Kidney (tissue), 14 donors: ENCODE results near the gene ADSS1. TPM values are rescaled to one million over a fixed set of nuclear protein-coding genes. Genes with fewer than 3 reads are reported as not detected.
A peak's percentile ranks its signal among the peaks of the same experiment; 100 is the strongest.

Source experiments
- DNase-seq, 5 donors: peaks; one replicate each; pipeline ENCODE4 v3.0.0-alpha.2; 2013 to 2020
- FAIRE-seq: peaks from 2 replicates; lab custom pipeline; 2012; peaks lifted over from hg19 to GRCh38; lab: Jason Lieb, UNC
- H3K27ac ChIP-seq, 2 donors: one replicate each; pipeline ENCODE4 v1.7.0; 2013; ENCODE audit warnings: low read depth in 2 of 2, low read length in 2 of 2, inconsistent platforms in 1 of 2
- H3K27me3 ChIP-seq: one replicate; pipeline ENCODE4 v1.7.1; 2013; ENCODE audit warnings: low read length, inconsistent platforms; ENCODE audit not compliant: control insufficient read depth, insufficient read depth
- H3K36me3 ChIP-seq, 3 donors: one replicate each; pipeline versions ENCODE4 v1.7.0 to v1.7.1; 2013; ENCODE audit warnings: low read length in 3 of 3, control low read depth in 1 of 3, inconsistent platforms in 1 of 3; ENCODE audit not compliant: insufficient read depth in 3 of 3, control insufficient read depth in 2 of 3
- H3K4me1 ChIP-seq, 3 donors: one replicate each; pipeline versions ENCODE4 v1.7.0 to v1.7.1; 2013; ENCODE audit warnings: low read length in 3 of 3, inconsistent platforms in 1 of 3, low read depth in 1 of 3; ENCODE audit not compliant: control insufficient read depth in 2 of 3, insufficient read depth in 2 of 3
- H3K4me3 ChIP-seq, 3 donors: one replicate each; pipeline versions ENCODE4 v1.7.0 to v1.8.1; 2013; ENCODE audit warnings: low read length in 3 of 3, control low read depth in 1 of 3, inconsistent platforms in 1 of 3
- H3K9ac ChIP-seq, 3 donors: one replicate each; pipeline versions ENCODE4 v1.7.0 to v1.7.1; 2013; ENCODE audit warnings: low read length in 3 of 3, control low read depth in 1 of 3, inconsistent platforms in 1 of 3
- H3K9me3 ChIP-seq, 3 donors: one replicate each; pipeline versions ENCODE4 v1.7.0 to v1.7.1; 2013; ENCODE audit warnings: low read length in 3 of 3, control low read depth in 1 of 3, inconsistent platforms in 1 of 3; ENCODE audit not compliant: control insufficient read depth in 2 of 3, insufficient read depth in 1 of 3
- intact Hi-C: fragments of 100-400 bp; cut with DNase I; formaldehyde crosslinking; loops from one replicate; pipeline ENCODE4 v1.11.1; 2022
- polyA plus RNA-seq: library from polyadenylated mRNA; stranded (reverse); fragments of 350-450 nt; fragmentation: Illumina TruSeq; extraction: RNeasy Lipid Tissue Mini Kit (QIAGEN cat#74804); gene quantifications from one replicate; pipeline ENCODE4 v1.2.3, GENCODE V29; 2014; ENCODE audit warnings: low read depth, low replicate concordance; ENCODE audit not compliant: insufficient read depth
- total RNA-seq: library from RNA; stranded (reverse); fragmentation: NEBNext Ultra II Directional; extraction: Animal tissue kit (Norgen Biotek cat#: 25700); gene quantifications from one replicate; pipeline ENCODE4 v1.2.1, GENCODE V29; 2021
- TF ChIP-seq, protein P1 (sequence below): IDR thresholded peaks from 3 replicates; pipeline ENCODE4 v1.5.1; 2012; ENCODE audit warnings: mild to moderate bottlenecking, moderate library complexity, borderline replicate concordance; ENCODE audit not compliant: insufficient read depth; ENCODE audit errors: extremely low read depth
- donor health status: control.
- donor health status: control.
- donor health status: control.
- donor health status: control.
- donor health status: control.
- donor health status: DM: yes; HTN: yes; CAD: no.
- donor health status: Normal renal cell carcinoma (clear cell type).

Gene ADSS1
- total and polyA plus RNA-seq, 2 donors from 2014 or later = 7.5 to 16.5 TPM

DNA sequence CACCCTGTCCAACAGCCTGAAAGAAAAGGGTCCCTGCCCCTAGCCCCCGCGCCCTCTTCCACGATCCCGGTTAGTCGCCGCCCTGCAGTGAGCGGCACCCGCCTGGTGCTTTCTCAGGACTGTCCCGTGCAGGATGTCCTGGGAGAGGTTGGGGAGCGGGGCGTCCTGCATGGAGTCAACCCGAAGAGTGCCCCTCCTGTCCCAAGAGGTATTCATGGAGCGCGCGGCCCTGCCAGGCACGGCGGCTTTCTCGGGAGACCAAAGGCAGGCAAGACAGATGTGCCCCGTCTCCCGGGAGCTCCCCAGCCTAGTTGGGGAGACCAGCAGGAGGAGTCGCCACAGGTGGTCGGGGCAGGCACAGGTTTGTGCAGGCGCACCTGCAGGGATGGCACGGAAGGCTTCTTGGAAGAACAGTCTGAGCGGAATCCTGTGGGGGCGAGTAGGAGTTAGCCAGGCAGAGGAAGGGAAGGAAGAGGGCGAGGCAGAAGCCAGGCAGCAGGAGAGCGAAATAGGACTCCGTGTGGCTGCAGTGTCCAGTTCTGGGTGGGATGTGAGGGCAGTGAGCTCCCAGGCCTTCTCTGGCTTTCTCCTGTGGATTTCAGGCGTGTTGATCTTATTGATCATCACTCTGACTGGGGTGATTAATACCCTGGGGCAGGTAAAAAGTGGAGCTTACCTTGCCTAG, 29.6 kb downstream of the ADSS1 start:
- FAIRE-seq (no peak), DNase-seq (peak in 1 of 5 donors; percentile 87)
- TF ChIP-seq, protein P1, sequence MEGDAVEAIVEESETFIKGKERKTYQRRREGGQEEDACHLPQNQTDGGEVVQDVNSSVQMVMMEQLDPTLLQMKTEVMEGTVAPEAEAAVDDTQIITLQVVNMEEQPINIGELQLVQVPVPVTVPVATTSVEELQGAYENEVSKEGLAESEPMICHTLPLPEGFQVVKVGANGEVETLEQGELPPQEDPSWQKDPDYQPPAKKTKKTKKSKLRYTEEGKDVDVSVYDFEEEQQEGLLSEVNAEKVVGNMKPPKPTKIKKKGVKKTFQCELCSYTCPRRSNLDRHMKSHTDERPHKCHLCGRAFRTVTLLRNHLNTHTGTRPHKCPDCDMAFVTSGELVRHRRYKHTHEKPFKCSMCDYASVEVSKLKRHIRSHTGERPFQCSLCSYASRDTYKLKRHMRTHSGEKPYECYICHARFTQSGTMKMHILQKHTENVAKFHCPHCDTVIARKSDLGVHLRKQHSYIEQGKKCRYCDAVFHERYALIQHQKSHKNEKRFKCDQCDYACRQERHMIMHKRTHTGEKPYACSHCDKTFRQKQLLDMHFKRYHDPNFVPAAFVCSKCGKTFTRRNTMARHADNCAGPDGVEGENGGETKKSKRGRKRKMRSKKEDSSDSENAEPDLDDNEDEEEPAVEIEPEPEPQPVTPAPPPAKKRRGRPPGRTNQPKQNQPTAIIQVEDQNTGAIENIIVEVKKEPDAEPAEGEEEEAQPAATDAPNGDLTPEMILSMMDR = no peak
- H3K4me1 ChIP-seq = peaks cover 0 to 22% (median 19%) of the 10 kb centered on the region in 3 donors
- no peaks in the 10 kb centered on the region for H3K9me3 ChIP-seq
- H3K9ac ChIP-seq = peak overlapping the region; percentile 57 to 88 (median 74)
- peaks cover 2 to 17% (median 14%) of the 10 kb centered on the region in 3 donors for H3K36me3 ChIP-seq
- no peaks in the 10 kb centered on the region for H3K27me3 ChIP-seq
- peak overlapping the region in 1 of 2 donors; percentile 65 for H3K27ac ChIP-seq
- H3K4me3 ChIP-seq = peak overlapping the region; percentile 66 to 89 (median 81)
- intact Hi-C loops = no loop called here

DNA sequence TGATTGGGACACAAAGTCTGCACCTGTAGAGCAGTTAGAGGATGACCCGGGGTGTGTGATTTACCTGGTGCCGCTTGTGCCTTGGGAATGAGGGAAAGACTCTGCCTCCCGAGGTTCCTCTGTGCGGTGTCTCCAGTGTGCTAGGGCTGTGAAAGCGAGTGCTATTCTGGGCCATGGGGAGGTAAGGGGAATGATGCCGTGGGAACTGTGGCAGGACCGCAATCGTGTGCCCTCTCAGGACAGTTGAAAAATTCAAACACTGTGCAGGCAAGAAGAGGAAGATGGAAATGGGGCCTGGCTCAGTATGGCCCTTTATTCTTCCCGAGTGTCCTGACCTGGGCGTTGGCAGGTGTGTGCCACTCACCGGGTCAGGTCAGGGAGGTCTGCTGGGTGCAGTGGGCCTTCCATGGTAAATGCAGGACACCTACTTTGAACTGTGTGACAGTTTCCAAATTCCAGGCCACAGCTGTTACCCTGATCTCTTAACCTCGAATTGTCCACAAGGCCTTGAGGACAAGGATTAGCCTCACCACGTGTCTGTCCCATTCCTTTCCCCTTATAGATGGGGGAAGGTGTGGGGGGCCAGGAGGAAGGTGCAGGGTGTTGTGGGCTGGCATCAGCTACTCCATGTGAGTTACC, 30.3 kb downstream of the ADSS1 start:
- Histone ChIP-seq H3K4me3 (peak overlapping the region; percentile 66 to 89 (median 81)), H3K9ac (peak overlapping the region in 2 of 3 donors; percentile 57 to 88), H3K9me3 (no peaks in the 10 kb centered on the region), H3K27me3 (no peaks in the 10 kb centered on the region), H3K36me3 (peaks cover 2 to 23% (median 15%) of the 10 kb centered on the region in 3 donors), H3K4me1 (peaks cover 0 to 17% (median 16%) of the 10 kb centered on the region in 3 donors), H3K27ac (no peak overlapping the region)
- intact Hi-C loops = no loop called here
- no peak for FAIRE-seq
- TF ChIP-seq, protein P1 = no peak
- peak in 1 of 5 donors; percentile 59 for DNase-seq

DNA sequence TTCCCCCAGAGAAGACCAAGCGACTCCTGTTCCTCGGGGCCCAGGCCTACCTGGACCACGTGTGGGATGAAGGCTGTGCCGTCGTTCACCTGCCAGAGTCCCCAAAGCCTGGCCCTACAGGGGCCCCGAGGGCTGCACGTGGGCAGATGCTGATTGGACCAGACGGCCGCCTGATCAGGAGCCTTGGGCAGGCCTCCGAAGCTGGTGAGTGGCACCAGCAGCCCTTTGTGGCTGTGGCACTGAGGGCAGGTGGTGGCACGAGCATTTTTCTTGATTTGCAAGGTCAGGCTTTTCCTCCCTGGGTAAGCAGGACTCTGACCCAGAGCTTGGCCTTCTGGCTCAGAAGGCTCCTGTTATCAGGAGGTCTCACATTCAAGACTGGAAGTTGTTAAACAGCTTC, 31.6 kb downstream of the ADSS1 start:
- intact Hi-C loops = no loop called here
- H3K9ac ChIP-seq = no peak overlapping the region
- TF ChIP-seq, protein P1 = no peak
- FAIRE-seq (no peak), DNase-seq (no peak)
- no peak overlapping the region for H3K4me3 ChIP-seq
- peaks cover 0 to 14% (median 10%) of the 10 kb centered on the region in 3 donors for H3K4me1 ChIP-seq
- no peak overlapping the region for H3K27ac ChIP-seq
- peaks cover 2 to 26% (median 17%) of the 10 kb centered on the region in 3 donors for H3K36me3 ChIP-seq
- no peaks in the 10 kb centered on the region for H3K9me3 ChIP-seq
- no peaks in the 10 kb centered on the region for H3K27me3 ChIP-seq
